ENCODE measurements around the gene TRIO. TPM values are rescaled to one million over a fixed set of nuclear protein-coding genes. Genes with fewer than 3 reads are reported as not detected.

TRIO gene
- total RNA-seq, 1 donor from 2014 or later, result 95.6 TPM

GRCh38 chr5:14475045-14475444, 331.9 kb downstream of the TRIO start:
- DNase-seq (ENCODE audit: low read depth in 2 of 2), result no peak

- peak in 1 of 2 donors; percentile 76 for DNase-seq (ENCODE audit: low read depth in 2 of 2)
Measured at GRCh38 chr5:14476786-14477435, 333.8 kb downstream of the TRIO start.

GRCh38 chr5:14479143-14479696, 336.1 kb downstream of the TRIO start:
- DNase-seq (ENCODE audit: low read depth in 2 of 2), result no peak

DNA sequence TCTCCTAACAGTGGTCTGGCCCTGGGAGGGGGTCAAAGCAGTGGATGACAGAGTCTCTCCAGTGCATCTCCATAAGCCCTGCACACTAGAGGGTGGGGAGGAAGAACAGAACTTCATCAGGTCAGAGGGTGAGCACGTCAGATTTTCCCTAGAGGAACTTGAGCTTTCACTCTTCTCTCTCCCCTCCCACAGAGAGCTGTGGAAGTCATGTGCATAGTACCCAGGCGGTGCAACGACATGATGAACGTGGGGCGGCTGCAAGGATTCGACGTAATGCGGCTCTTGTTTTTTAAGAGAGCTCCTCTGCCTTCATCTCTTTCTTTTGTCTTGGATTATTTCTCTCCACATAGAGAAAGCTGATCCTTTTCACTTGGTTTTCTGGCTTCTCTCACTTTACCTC, 338.2 kb downstream of the TRIO start:
- no peak for DNase-seq (ENCODE audit: low read depth in 2 of 2)

DNA sequence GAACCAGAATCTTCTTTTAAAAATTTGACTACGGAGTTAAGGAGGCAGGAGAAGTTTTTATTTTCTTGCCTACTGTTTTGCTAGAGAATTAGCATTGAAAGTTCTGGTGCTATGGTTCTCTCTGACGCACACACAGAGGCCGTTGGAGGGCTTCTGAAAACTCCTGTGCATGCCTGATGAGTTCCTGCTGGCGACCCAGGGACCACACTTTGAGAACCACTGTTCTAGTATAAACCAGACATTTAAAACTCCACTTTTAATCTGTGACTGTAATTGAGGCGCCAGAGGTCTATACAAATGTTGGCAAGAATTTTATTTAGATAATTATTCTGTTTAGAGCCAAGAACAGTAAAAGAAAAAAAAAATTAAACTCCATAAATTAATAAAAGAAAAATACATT, 338.9 kb downstream of the TRIO start:
- no peak for DNase-seq (ENCODE audit: low read depth in 2 of 2)

- DNase-seq (ENCODE audit: low read depth in 2 of 2), result no peak
Measured at GRCh38 chr5:14483504-14484157, 340.5 kb downstream of the TRIO start.

GRCh38 chr5:14486486-14486885, 343.3 kb downstream of the TRIO start:
- DNase-seq (ENCODE audit: low read depth in 2 of 2), result no peak

DNA sequence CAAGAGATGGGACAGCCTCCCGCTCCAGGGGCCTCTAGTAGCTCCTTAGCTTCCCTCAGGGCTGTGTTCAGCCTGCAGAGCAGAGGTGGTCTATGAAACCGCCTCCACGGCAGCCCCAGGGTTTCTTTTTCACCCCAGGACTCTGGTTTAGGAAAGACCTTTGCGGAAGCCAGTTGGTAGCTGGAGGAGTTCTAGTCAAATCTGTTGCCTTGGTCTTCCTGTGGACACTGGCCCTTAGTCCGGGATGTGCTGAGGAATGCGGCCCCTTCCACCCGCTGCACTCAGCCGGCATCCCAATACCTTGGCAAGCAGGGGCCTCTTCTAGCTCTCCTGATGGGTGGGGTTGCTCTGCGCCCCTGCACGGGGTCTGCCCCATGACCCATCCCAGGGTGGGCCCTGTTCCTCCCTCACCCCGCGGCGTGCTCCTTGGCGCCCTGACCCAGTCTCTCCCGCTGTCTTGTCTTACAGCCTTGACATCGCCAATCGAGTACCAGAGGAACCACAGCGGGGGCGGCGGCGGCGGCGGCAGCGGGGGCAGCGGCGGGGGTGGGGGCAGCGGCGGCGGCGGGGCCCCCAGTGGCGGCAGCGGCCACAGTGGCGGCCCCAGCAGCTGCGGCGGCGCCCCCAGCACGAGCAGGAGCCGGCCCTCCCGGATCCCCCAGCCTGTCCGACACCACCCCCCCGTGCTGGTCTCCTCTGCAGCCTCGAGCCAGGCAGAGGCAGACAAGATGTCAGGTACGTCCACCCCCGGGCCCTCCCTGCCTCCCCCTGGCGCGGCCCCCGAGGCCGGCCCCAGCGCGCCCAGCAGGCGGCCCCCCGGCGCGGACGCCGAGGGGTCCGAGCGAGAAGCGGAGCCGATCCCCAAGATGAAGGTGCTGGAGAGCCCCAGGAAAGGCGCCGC, 344.1 kb downstream of the TRIO start:
- no peak for DNase-seq (ENCODE audit: low read depth in 2 of 2)

- no peak for DNase-seq (ENCODE audit: low read depth in 2 of 2)
Measured at GRCh38 chr5:14487897-14488570, 344.9 kb downstream of the TRIO start.

- DNase-seq (ENCODE audit: low read depth in 2 of 2), result peak in 1 of 2 donors; percentile 27
Measured at GRCh38 chr5:14488709-14489108, 345.6 kb downstream of the TRIO start.

- no peak for DNase-seq (ENCODE audit: low read depth in 2 of 2)
Measured at GRCh38 chr5:14489643-14490042, 346.5 kb downstream of the TRIO start.

DNA sequence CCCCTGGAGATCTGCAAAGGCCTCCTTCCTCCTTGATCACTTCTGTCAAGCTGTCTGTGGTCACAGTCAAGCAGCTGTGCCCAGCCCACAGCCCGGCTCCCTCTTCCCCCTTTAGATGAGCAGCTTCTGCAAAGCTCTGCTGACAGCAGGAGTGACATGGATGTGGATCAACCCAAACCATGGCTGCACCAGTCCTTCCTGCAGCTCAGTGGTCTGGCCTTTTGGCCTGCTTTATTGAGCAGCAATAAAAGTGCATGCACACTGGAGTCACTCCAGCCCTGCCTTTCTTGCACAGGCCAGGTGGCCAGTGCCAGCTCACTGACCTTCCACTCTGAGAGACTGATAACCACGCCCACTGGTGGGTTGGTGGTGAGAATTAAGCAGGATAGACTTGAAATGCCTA, 347.2 kb downstream of the TRIO start:
- DNase-seq (ENCODE audit: low read depth in 2 of 2), result no peak

DNA sequence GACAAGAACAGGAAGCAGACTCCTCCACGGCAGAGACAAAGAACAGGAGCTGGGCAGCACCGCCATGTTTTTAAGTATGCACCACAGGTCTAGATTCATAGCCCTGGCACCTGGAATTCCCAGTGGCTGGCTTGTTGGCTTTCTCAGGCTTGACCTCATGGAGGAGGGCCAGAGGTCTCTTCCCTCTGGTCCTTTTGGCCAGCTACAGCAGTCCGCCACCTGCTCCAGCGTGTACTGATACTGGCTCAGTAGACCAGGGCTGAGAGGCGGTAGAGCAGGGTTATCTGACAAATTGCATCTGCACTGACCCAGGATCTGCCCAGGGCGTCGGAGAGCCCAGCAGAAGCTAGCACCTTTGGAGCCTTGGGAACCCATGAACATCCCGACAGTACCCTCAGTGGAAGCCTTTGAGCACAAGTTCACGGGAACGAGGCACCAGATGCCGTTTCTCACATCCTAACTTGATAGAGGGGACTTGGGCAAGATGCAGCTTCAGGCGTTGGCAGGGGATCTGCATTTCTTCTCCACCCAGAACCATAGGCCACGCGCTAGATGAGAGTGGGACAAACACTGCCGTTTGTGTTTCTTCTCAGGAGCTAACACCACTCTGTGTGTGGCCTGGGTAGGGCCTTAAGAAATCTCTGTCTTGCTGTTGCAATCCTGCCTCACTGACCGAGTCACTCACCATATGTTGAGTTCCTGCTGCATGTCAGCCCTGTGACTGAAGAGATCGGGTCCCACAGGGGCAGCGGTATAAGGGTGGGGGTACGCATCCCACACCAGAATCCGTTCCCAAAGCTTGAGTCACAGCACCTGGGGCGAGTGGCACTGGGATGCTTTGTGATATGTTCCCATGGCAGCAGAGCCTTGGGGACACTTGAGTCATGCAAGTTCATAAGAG, 348.1 kb downstream of the TRIO start:
- DNase-seq (ENCODE audit: low read depth in 2 of 2), result no peak

GRCh38 chr5:14492331-14492964, 349.3 kb downstream of the TRIO start:
- DNase-seq (ENCODE audit: low read depth in 2 of 2), result no peak

- no peak for DNase-seq (ENCODE audit: low read depth in 2 of 2)
Measured at GRCh38 chr5:14495301-14495700, 352.2 kb downstream of the TRIO start.

DNA sequence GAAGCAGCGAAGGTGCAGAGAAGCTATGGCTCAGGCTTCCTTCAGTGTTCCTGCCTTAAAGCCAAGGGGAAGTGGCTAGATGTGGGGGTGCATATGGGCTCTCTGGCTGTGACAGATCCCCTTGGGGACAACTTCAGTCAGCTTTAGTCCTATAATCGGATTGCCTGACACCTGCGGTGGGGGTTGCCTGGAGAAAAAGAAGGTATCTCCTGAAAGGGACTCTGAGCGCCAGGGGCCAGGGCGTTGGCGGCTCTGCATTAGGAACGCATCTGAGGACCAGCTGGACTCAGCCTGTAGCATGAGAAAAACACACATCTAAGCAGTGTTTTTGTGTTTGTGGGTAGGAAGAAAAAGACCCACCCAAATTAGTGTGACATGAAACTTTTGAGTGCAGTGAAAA, 354.2 kb downstream of the TRIO start:
- no peak for DNase-seq (ENCODE audit: low read depth in 2 of 2)

- no peak for DNase-seq (ENCODE audit: low read depth in 2 of 2)
Measured at GRCh38 chr5:14501353-14502293, 358.5 kb downstream of the TRIO start.

DNA sequence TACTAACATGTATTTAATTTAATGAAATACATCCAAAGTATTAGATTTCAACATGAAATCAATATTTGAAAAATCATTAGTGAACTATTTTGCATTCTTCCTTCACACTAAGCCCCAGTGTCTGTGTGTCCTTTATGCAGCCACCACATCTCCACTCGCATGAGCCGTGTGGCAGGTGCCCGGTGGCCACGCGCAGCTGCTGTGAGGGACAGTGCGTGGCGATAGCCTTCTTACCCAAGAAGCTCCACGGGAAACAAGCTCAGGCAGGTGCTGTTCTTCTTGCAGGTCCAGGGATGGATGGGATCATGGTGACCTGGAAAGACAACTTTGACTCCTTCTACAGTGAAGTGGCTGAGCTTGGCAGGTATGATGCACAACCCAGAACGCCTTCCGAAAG, 359.1 kb downstream of the TRIO start:
- DNase-seq (ENCODE audit: low read depth in 2 of 2), result no peak

Measured in lung microvascular endothelial cell (primary cell).